K562 (cell line): Measurements from ENCODE around the gene NDRG4. TPM values are rescaled to one million over a fixed set of nuclear protein-coding genes. Genes with fewer than 3 reads are reported as not detected.

Experiments used
- NFXL1 ChIP-seq: fragments of 450-650 bp; formaldehyde crosslinking; IDR thresholded peaks from 2 replicates; pipeline ENCODE4 v1.4.0; 2021; ENCODE audit warnings: mild to moderate bottlenecking
- SMAD3 ChIP-seq: fragments of 450-650 bp; formaldehyde crosslinking; conservative IDR thresholded peaks from 2 replicates; pipeline ENCODE4 v1.4.0; 2020; ENCODE audit warnings: mild to moderate bottlenecking
- SPI1 ChIP-seq: IDR thresholded peaks from 2 replicates; pipeline ENCODE4 v1.6.1; 2011; ENCODE audit warnings: low read depth, low read length, control low read depth, borderline replicate concordance
- TAF15 ChIP-seq: fragments of 200-400 bp; formaldehyde crosslinking; IDR thresholded peaks from 2 replicates; pipeline ENCODE4 v1.6.1; 2017; ENCODE audit warnings: mild to moderate bottlenecking, low read depth, low read length, moderate library complexity
- XRCC4 ChIP-seq: IDR thresholded peaks from one replicate; pipeline ENCODE4 v1.6.1; 2011; ENCODE audit not compliant: insufficient read depth, insufficient read length; ENCODE audit errors: extremely low read depth
- ZNF41 ChIP-seq: fragments of 250-450 bp; sonication (Bioruptor Pico); conservative IDR thresholded peaks from 2 replicates; pipeline ENCODE4 v1.4.0; 2020; ENCODE audit warnings: mild to moderate bottlenecking
- polyA plus RNA-seq, 8 experiments: library from polyadenylated mRNA; depleted of rRNA in 4 of 8; stranded (reverse) in 5 of 8; unstranded in 3 of 8; fragments of >200 nt; fragmentation: Nextera tagmentation in 2 of 8; fragmentation: Illumina TruSeq in 1 of 8; extraction: Ambion mirVana in 2 of 8; extraction: Trizol in 1 of 8; gene quantifications; 2 replicates each; pipeline versions ENCODE4 v1.2.1 to v1.2.3, GENCODE V29; 2011 to 2014; ENCODE audit warnings: inconsistent platforms in 1 of 8, missing spikeins in 1 of 8
- total RNA-seq, 7 experiments: library from RNA; depleted of rRNA in 6 of 7; stranded (reverse); fragments of >200 nt in 6 of 7; fragmentation: Illumina TruSeq in 2 of 7; extraction: Trizol in 2 of 7; gene quantifications; 2 replicates each; pipeline versions ENCODE4 v1.2.1 to v1.2.3, GENCODE V29; 2011 to 2021; ENCODE audit warnings: low replicate concordance in 1 of 7
- TF ChIP-seq, protein P1 (sequence below): fragments of 200-600 bp; sonication (generic); IDR thresholded peaks from one replicate; pipeline ENCODE4 v1.6.1; 2012; ENCODE audit warnings: mild to moderate bottlenecking, low read depth, low read length, inconsistent platforms
- TF ChIP-seq, protein P2 (sequence below): sonication (generic); formaldehyde crosslinking; IDR thresholded peaks from 2 replicates; pipeline ENCODE4 v1.5.0; 2020; ENCODE audit warnings: missing genetic modification reagents
- TF ChIP-seq, protein P3 (sequence below): sonication (generic); formaldehyde crosslinking; IDR thresholded peaks from 2 replicates; pipeline ENCODE4 v1.8.1; 2022; ENCODE audit warnings: missing genetic modification reagents
- TF ChIP-seq, protein P4 (sequence below), 2 experiments: fragments of 450-650 bp in 1 of 2; sonication (generic) in 1 of 2; formaldehyde crosslinking in 1 of 2; IDR thresholded peaks in 1 of 2; conservative IDR thresholded peaks in 1 of 2; 2 replicates each; pipeline versions ENCODE4 v1.6.1 to v1.8.1; 2016 to 2023; ENCODE audit warnings: mild to moderate bottlenecking in 2 of 2, moderate library complexity in 2 of 2, inconsistent platforms in 1 of 2, missing genetic modification reagents in 1 of 2

The NDRG4 gene
- total and polyA plus RNA-seq, 9 of the 15 experiments (the other 6 are each of a cell fraction or from before 2014, with no cell fraction given) = 0.06 to 0.95 (median 0.28) TPM

DNA sequence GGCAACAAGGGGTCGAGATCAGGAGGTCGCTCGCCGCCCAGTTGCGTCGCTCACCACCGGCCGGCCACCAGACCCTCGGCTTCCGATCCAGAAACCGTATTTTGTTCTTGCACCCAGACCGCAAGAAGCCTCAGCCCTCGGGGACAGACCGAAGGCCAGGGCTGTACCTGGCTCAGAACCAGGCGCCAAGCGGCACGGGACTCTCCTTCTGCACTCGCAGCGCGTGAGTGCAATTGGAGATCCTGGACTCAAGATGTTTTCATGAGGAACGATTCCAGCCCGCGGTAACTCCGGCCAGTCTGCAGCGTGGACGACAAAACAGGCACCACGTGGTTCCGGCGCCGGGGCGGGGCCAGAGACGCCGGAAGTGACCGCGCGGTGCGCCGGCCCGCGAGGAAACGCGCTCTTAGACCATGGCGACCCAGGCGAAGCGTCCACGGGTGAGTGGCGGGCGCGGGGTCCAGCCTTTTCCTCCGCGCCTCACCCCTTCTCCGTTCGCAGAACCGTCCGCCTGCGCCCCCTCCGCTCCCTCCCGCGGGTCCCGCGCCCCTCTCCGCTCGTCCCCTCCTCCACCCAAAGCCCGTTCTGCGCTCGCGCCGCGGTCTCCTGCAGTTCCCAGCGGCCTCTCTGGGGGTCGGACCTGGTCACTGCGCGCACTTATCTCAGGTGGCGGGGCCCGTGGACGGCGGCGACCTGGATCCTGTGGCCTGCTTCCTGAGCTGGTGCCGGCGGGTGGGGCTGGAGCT is 15.4 kb downstream of the NDRG4 start, which contains the start of gene SETD6 (continued):
- TF ChIP-seq, protein P1, sequence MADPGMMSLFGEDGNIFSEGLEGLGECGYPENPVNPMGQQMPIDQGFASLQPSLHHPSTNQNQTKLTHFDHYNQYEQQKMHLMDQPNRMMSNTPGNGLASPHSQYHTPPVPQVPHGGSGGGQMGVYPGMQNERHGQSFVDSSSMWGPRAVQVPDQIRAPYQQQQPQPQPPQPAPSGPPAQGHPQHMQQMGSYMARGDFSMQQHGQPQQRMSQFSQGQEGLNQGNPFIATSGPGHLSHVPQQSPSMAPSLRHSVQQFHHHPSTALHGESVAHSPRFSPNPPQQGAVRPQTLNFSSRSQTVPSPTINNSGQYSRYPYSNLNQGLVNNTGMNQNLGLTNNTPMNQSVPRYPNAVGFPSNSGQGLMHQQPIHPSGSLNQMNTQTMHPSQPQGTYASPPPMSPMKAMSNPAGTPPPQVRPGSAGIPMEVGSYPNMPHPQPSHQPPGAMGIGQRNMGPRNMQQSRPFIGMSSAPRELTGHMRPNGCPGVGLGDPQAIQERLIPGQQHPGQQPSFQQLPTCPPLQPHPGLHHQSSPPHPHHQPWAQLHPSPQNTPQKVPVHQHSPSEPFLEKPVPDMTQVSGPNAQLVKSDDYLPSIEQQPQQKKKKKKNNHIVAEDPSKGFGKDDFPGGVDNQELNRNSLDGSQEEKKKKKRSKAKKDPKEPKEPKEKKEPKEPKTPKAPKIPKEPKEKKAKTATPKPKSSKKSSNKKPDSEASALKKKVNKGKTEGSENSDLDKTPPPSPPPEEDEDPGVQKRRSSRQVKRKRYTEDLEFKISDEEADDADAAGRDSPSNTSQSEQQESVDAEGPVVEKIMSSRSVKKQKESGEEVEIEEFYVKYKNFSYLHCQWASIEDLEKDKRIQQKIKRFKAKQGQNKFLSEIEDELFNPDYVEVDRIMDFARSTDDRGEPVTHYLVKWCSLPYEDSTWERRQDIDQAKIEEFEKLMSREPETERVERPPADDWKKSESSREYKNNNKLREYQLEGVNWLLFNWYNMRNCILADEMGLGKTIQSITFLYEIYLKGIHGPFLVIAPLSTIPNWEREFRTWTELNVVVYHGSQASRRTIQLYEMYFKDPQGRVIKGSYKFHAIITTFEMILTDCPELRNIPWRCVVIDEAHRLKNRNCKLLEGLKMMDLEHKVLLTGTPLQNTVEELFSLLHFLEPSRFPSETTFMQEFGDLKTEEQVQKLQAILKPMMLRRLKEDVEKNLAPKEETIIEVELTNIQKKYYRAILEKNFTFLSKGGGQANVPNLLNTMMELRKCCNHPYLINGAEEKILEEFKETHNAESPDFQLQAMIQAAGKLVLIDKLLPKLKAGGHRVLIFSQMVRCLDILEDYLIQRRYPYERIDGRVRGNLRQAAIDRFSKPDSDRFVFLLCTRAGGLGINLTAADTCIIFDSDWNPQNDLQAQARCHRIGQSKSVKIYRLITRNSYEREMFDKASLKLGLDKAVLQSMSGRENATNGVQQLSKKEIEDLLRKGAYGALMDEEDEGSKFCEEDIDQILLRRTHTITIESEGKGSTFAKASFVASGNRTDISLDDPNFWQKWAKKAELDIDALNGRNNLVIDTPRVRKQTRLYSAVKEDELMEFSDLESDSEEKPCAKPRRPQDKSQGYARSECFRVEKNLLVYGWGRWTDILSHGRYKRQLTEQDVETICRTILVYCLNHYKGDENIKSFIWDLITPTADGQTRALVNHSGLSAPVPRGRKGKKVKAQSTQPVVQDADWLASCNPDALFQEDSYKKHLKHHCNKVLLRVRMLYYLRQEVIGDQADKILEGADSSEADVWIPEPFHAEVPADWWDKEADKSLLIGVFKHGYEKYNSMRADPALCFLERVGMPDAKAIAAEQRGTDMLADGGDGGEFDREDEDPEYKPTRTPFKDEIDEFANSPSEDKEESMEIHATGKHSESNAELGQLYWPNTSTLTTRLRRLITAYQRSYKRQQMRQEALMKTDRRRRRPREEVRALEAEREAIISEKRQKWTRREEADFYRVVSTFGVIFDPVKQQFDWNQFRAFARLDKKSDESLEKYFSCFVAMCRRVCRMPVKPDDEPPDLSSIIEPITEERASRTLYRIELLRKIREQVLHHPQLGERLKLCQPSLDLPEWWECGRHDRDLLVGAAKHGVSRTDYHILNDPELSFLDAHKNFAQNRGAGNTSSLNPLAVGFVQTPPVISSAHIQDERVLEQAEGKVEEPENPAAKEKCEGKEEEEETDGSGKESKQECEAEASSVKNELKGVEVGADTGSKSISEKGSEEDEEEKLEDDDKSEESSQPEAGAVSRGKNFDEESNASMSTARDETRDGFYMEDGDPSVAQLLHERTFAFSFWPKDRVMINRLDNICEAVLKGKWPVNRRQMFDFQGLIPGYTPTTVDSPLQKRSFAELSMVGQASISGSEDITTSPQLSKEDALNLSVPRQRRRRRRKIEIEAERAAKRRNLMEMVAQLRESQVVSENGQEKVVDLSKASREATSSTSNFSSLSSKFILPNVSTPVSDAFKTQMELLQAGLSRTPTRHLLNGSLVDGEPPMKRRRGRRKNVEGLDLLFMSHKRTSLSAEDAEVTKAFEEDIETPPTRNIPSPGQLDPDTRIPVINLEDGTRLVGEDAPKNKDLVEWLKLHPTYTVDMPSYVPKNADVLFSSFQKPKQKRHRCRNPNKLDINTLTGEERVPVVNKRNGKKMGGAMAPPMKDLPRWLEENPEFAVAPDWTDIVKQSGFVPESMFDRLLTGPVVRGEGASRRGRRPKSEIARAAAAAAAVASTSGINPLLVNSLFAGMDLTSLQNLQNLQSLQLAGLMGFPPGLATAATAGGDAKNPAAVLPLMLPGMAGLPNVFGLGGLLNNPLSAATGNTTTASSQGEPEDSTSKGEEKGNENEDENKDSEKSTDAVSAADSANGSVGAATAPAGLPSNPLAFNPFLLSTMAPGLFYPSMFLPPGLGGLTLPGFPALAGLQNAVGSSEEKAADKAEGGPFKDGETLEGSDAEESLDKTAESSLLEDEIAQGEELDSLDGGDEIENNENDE = no peak
- TF ChIP-seq, protein P2, sequence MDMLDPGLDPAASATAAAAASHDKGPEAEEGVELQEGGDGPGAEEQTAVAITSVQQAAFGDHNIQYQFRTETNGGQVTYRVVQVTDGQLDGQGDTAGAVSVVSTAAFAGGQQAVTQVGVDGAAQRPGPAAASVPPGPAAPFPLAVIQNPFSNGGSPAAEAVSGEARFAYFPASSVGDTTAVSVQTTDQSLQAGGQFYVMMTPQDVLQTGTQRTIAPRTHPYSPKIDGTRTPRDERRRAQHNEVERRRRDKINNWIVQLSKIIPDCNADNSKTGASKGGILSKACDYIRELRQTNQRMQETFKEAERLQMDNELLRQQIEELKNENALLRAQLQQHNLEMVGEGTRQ (CRISPR knock-in tag) = peak; percentile 91
- no peak for TF ChIP-seq NFXL1 (CRISPR knock-in tag)
- no peak for TF ChIP-seq SPI1
- TF ChIP-seq, protein P3, sequence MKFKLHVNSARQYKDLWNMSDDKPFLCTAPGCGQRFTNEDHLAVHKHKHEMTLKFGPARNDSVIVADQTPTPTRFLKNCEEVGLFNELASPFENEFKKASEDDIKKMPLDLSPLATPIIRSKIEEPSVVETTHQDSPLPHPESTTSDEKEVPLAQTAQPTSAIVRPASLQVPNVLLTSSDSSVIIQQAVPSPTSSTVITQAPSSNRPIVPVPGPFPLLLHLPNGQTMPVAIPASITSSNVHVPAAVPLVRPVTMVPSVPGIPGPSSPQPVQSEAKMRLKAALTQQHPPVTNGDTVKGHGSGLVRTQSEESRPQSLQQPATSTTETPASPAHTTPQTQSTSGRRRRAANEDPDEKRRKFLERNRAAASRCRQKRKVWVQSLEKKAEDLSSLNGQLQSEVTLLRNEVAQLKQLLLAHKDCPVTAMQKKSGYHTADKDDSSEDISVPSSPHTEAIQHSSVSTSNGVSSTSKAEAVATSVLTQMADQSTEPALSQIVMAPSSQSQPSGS (CRISPR knock-in tag) = no peak
- no peak for TF ChIP-seq TAF15
- TF ChIP-seq, protein P4, sequence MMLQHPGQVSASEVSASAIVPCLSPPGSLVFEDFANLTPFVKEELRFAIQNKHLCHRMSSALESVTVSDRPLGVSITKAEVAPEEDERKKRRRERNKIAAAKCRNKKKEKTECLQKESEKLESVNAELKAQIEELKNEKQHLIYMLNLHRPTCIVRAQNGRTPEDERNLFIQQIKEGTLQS (IDR thresholded peaks at IDR 0.05) = no peak
- TF ChIP-seq, protein P4 (CRISPR knock-in tag; conservative IDR thresholded peaks at IDR 0.05) = no peak; the same call in 1 of the 2 replicates
- no peak for TF ChIP-seq ZNF41 (CRISPR knock-in tag)
- no peak for TF ChIP-seq XRCC4
- TF ChIP-seq SMAD3 = peak; percentile 15; the same call in 1 of the 2 replicates
